Measurements from ENCODE around the gene TRAFD1. TPM values are rescaled to one million over a fixed set of nuclear protein-coding genes. Genes with fewer than 3 reads are reported as not detected.
A peak's percentile ranks its signal among the peaks of the same experiment; 100 is the strongest.
"Not testable (repeated sequence)": the region's sequence is repeated elsewhere in the genome, so short reads cannot be mapped to it uniquely, and the experiment has no call there.

The TRAFD1 gene
- total RNA-seq, 2 donors from 2014 or later: 25.2 to 28.9 TPM

DNA sequence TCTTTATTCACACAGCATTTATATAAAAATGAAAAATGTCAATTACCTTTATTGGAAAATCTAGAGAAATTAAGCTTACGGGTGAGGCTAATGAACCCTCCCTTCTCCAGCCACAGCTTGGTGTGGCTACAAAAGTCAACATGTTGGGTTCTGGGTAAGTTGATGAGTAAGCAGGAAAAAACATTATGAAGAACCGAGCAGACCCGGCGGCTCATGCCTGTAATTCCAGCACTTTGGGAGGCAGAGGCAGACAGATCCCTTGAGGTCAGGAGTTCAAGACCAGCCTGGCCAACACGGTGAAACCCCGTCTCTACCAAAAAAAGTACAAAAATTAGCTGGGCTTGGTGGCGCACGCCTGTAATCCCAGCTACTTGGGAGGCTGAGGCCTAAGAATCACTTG lies 27.7 kb upstream of the TRAFD1 start:
- Histone ChIP-seq H3K36me3 (ENCODE audit: control insufficient read depth, insufficient read depth, low read length) (peaks cover 73% of the 10 kb centered on the region), H3K9me3 (ENCODE audit: control insufficient read depth, low read length) (no peaks in the 10 kb centered on the region), H3K4me1 (ENCODE audit: control insufficient read depth, insufficient read depth, low read length) (no peaks in the 10 kb centered on the region), H3K9ac (ENCODE audit: extremely low read depth, low read length, poor library complexity, severe bottlenecking) (no peak overlapping the region), H3K27ac (ENCODE audit: low read depth, low read length) (no peak overlapping the region), H3K4me3 (ENCODE audit: low read length) (no peak overlapping the region), H3K27me3 (ENCODE audit: control insufficient read depth, insufficient read depth, low read length, poor library complexity, severe bottlenecking) (no peaks in the 10 kb centered on the region)
- Mint-ChIP-seq H3K27me3 (ENCODE audit: insufficient read depth) (no peaks in the 10 kb centered on the region), H3K4me1 (no peaks in the 10 kb centered on the region), H3K4me3 (no peak overlapping the region), H3K36me3 (ENCODE audit: low read depth) (peaks cover 68% of the 10 kb centered on the region), H3K9me3 (peaks cover 2% of the 10 kb centered on the region), H3K27ac (no peak overlapping the region)
- peak; percentile 36 for DNase-seq
- 96 to 98% methylated on average over 7 to 8 of the region's 8 CpGs for WGBS, 2 experiments (ENCODE audit: insufficient coverage in 1 of 2, insufficient read length in 1 of 2)
- TF ChIP-seq, protein P1, sequence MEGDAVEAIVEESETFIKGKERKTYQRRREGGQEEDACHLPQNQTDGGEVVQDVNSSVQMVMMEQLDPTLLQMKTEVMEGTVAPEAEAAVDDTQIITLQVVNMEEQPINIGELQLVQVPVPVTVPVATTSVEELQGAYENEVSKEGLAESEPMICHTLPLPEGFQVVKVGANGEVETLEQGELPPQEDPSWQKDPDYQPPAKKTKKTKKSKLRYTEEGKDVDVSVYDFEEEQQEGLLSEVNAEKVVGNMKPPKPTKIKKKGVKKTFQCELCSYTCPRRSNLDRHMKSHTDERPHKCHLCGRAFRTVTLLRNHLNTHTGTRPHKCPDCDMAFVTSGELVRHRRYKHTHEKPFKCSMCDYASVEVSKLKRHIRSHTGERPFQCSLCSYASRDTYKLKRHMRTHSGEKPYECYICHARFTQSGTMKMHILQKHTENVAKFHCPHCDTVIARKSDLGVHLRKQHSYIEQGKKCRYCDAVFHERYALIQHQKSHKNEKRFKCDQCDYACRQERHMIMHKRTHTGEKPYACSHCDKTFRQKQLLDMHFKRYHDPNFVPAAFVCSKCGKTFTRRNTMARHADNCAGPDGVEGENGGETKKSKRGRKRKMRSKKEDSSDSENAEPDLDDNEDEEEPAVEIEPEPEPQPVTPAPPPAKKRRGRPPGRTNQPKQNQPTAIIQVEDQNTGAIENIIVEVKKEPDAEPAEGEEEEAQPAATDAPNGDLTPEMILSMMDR (conservative IDR thresholded peaks at IDR 0.05): no peak

DNA sequence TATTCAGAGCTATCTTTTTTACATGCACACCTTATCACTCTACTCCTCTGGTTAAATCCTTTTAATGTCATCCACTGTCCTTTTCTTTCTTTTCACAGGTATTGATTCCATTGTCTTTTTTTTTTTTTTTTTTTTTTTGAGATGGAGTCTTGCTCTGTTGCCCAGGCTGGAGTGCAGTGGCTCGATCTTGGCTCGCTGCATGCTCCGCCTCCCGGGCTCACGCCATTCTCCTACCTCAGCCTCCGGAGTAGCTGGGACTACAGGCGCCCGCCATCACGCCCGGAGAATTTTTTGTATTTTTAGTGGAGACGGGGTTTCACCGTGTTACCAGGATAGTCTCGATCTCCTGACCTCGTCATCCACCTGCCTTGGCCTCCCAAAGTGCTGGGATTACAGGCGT lies 24.9 kb upstream of the TRAFD1 start:
- Mint-ChIP-seq H3K36me3 (ENCODE audit: low read depth) (peaks cover 61% of the 10 kb centered on the region), H3K4me1 (peaks cover 13% of the 10 kb centered on the region)
- H3K4me1 ChIP-seq (ENCODE audit: control insufficient read depth, insufficient read depth, low read length); H3K9me3 Mint-ChIP-seq; H3K9me3 ChIP-seq (ENCODE audit: control insufficient read depth, low read length); H3K27me3 ChIP-seq (ENCODE audit: control insufficient read depth, insufficient read depth, low read length, poor library complexity, severe bottlenecking); H3K4me3 ChIP-seq (ENCODE audit: low read length); H3K4me3 Mint-ChIP-seq; H3K27ac ChIP-seq (ENCODE audit: low read depth, low read length); H3K27ac Mint-ChIP-seq; H3K9ac ChIP-seq (ENCODE audit: extremely low read depth, low read length, poor library complexity, severe bottlenecking); H3K27me3 Mint-ChIP-seq (ENCODE audit: insufficient read depth): not testable (repeated sequence)
- peak; percentile 13 for DNase-seq
- WGBS, 2 experiments (ENCODE audit: insufficient coverage in 1 of 2, insufficient read length in 1 of 2): 95% methylated on average over 13 to 15 of the region's 15 CpGs
- peaks cover 60% of the 10 kb centered on the region for H3K36me3 ChIP-seq (ENCODE audit: control insufficient read depth, insufficient read depth, low read length)

DNA sequence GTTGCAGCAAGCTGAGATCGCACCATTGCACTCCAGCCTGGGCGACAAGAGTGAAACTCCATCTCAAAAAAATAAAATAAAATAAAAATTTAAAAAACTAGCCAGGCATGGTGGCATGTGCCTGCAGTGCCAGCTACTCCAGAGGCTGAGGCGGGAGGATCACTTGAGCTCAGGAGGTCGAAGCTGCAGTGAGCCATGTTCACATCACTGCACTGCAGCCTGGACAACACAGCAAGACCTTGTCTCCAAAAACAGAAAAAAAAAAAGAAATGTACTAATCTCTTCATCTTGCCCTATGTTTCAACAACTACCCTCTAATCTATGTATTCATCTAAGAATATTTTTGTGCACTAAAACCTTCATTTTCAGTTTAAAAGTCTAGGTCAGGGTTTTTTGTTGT lies 23.2 kb upstream of the TRAFD1 start:
- H3K9ac ChIP-seq (ENCODE audit: extremely low read depth, low read length, poor library complexity, severe bottlenecking): no peak overlapping the region
- Mint-ChIP-seq H3K36me3 (ENCODE audit: low read depth) (peaks cover 52% of the 10 kb centered on the region), H3K4me3 (no peak overlapping the region), H3K27me3 (ENCODE audit: insufficient read depth) (no peaks in the 10 kb centered on the region), H3K9me3 (no peaks in the 10 kb centered on the region), H3K27ac (no peak overlapping the region), H3K4me1 (peaks cover 23% of the 10 kb centered on the region)
- peaks cover 55% of the 10 kb centered on the region for H3K36me3 ChIP-seq (ENCODE audit: control insufficient read depth, insufficient read depth, low read length)
- no peaks in the 10 kb centered on the region for H3K27me3 ChIP-seq (ENCODE audit: control insufficient read depth, insufficient read depth, low read length, poor library complexity, severe bottlenecking)
- H3K4me3 ChIP-seq (ENCODE audit: low read length): no peak overlapping the region
- H3K27ac ChIP-seq (ENCODE audit: low read depth, low read length): no peak overlapping the region
- H3K9me3 ChIP-seq (ENCODE audit: control insufficient read depth, low read length): no peaks in the 10 kb centered on the region
- H3K4me1 ChIP-seq (ENCODE audit: control insufficient read depth, insufficient read depth, low read length): peaks cover 8% of the 10 kb centered on the region
- peak; percentile 3 for DNase-seq
- TF ChIP-seq, protein P1 (conservative IDR thresholded peaks at IDR 0.05): no peak
- WGBS, 2 experiments (ENCODE audit: insufficient coverage in 1 of 2, insufficient read length in 1 of 2): 89 to 100% methylated on average over 2 to 4 of the region's 4 CpGs

DNA sequence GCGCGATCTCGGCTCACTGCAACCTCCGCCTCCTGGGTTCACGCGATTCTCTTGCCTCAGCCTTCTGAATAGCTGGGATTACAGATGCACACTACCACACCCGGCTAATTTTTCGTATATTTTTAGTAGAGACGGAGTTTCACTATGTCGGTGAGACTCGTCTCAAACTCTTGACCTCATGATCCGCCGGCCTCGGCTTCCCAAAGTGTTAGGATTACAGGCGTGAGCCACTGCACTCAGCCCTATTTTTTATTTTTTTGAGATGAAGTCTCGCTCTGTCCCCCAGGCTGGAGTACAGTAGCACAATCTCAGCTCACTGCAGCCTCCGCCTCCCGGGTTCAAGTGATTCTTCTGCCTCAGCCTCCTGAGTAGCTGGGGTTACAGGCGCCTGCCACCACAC lies 22.6 kb upstream of the TRAFD1 start:
- not testable (repeated sequence) for H3K9me3 ChIP-seq (ENCODE audit: control insufficient read depth, low read length); H3K27me3 ChIP-seq (ENCODE audit: control insufficient read depth, insufficient read depth, low read length, poor library complexity, severe bottlenecking); H3K9me3 Mint-ChIP-seq; H3K4me1 ChIP-seq (ENCODE audit: control insufficient read depth, insufficient read depth, low read length); H3K4me3 ChIP-seq (ENCODE audit: low read length); H3K27ac ChIP-seq (ENCODE audit: low read depth, low read length); H3K4me3 Mint-ChIP-seq; H3K27me3 Mint-ChIP-seq (ENCODE audit: insufficient read depth); H3K9ac ChIP-seq (ENCODE audit: extremely low read depth, low read length, poor library complexity, severe bottlenecking); H3K27ac Mint-ChIP-seq
- peak; percentile 34 for DNase-seq
- WGBS, 2 experiments (ENCODE audit: insufficient coverage in 1 of 2, insufficient read length in 1 of 2): 95 to 96% methylated on average over 17 to 19 of the region's 19 CpGs
- peaks cover 52% of the 10 kb centered on the region for H3K36me3 ChIP-seq (ENCODE audit: control insufficient read depth, insufficient read depth, low read length)
- Mint-ChIP-seq H3K36me3 (ENCODE audit: low read depth) (peaks cover 48% of the 10 kb centered on the region), H3K4me1 (peaks cover 30% of the 10 kb centered on the region)

Measured in endodermal cell (in vitro differentiated cells).